Endothelial cell of umbilical vein (primary cell): Measurements from ENCODE around the gene CCDC15. TPM values are rescaled to one million over a fixed set of nuclear protein-coding genes. Genes with fewer than 3 reads are reported as not detected.

Experiments used
- BruUV-seq: library from RNA; stranded (reverse); fragments of 400-500 nt; replicated peaks from 2 replicates; lab custom pipeline; 2021; lab: Mats Ljungman, UMichigan
- CTCF ChIA-PET: fragments of 300-600, 350-600 bp; sonication (Branson Sonifier 250); formaldehyde crosslinking; loops from one replicate; lab custom pipeline; 2021; ENCODE audit warnings: antibody characterized with exemption, inconsistent platforms; lab: Charles Lee
- POLR2A ChIA-PET: fragments of 300-600, 350-600 bp; sonication (Branson Sonifier 250); formaldehyde crosslinking; loops from one replicate; lab custom pipeline; 2021; ENCODE audit warnings: antibody characterized with exemption, inconsistent platforms; lab: Charles Lee
- DNase-seq: peaks from one replicate; pipeline ENCODE4 v3.0.0-alpha.2; 2011; ENCODE audit warnings: low read depth, low spot score
- FAIRE-seq: peaks from 2 replicates; lab custom pipeline; 2011; peaks lifted over from hg19 to GRCh38; lab: Jason Lieb, UNC
- H2AFZ ChIP-seq: 2 replicates; pipeline ENCODE4 v1.6.0; 2012; ENCODE audit warnings: low read depth, low read length, control low read depth, inconsistent platforms
- H3K27ac ChIP-seq: 2 replicates; pipeline ENCODE4 v1.5.1; 2011; ENCODE audit warnings: low read depth, mild to moderate bottlenecking, control low read depth, low read length, moderate library complexity; ENCODE audit not compliant: insufficient read depth
- H3K27me3 ChIP-seq, 2 experiments: 2 replicates each; pipeline versions ENCODE4 v1.6.0 to v1.6.1; 2011; ENCODE audit warnings: low read length in 2 of 2, mixed read lengths in 1 of 2; ENCODE audit not compliant: control insufficient read depth in 2 of 2, insufficient read depth in 2 of 2
- H3K36me3 ChIP-seq, 2 experiments: 2 replicates in 1 of 2; 3 replicates in 1 of 2; pipeline ENCODE4 v1.5.1; 2011; ENCODE audit warnings: low read length in 2 of 2, mild to moderate bottlenecking in 1 of 2, moderate library complexity in 1 of 2; ENCODE audit not compliant: control insufficient read depth in 2 of 2, insufficient read depth in 2 of 2; ENCODE audit errors: extremely low read depth in 1 of 2
- H3K4me1 ChIP-seq: 3 replicates; pipeline ENCODE4 v1.5.1; 2011; ENCODE audit warnings: mild to moderate bottlenecking, low read length; ENCODE audit not compliant: control insufficient read depth, insufficient read depth; ENCODE audit errors: extremely low read depth
- H3K4me2 ChIP-seq: 2 replicates; pipeline ENCODE4 v1.6.1; 2011; ENCODE audit warnings: low read length, control low read depth, mixed read lengths; ENCODE audit not compliant: insufficient read depth
- H3K4me3 ChIP-seq, 3 experiments: fragments of 200-600 bp in 1 of 3; sonication (generic), shearing (Covaris generic) in 1 of 3; replicated peaks in 1 of 3; 2 replicates each; pipeline ENCODE4 v1.5.1; 2011 to 2016; ENCODE audit warnings: control low read depth in 3 of 3, low read length in 3 of 3, mild to moderate bottlenecking in 2 of 3, inconsistent platforms in 1 of 3, low read depth in 1 of 3, moderate library complexity in 1 of 3; ENCODE audit not compliant: insufficient read depth in 1 of 3
- H3K79me2 ChIP-seq: 2 replicates; pipeline ENCODE4 v1.6.0; 2012; ENCODE audit warnings: low read length, inconsistent platforms; ENCODE audit not compliant: control insufficient read depth, insufficient read depth
- H3K9ac ChIP-seq: replicated peaks from 2 replicates; pipeline ENCODE3; 2011; ENCODE audit warnings: low read length, control low read depth; ENCODE audit not compliant: insufficient read depth; ENCODE audit errors: extremely low read depth
- H3K9me1 ChIP-seq: replicated peaks from 3 replicates; pipeline ENCODE4 v1.6.0; 2011; ENCODE audit warnings: mild to moderate bottlenecking, low read length; ENCODE audit not compliant: control insufficient read depth, insufficient read depth; ENCODE audit errors: extremely low read depth
- H3K9me3 ChIP-seq: replicated peaks from 2 replicates; pipeline ENCODE4 v1.5.1; 2012; ENCODE audit warnings: low read length, inconsistent platforms; ENCODE audit not compliant: control insufficient read depth, insufficient read depth
- H4K20me1 ChIP-seq: replicated peaks from 2 replicates; pipeline ENCODE3; 2011; ENCODE audit warnings: mild to moderate bottlenecking, low read length; ENCODE audit not compliant: control insufficient read depth, insufficient read depth; ENCODE audit errors: extremely low read depth
- CTCF ChIP-seq, 2 donors: IDR thresholded peaks; 1 replicate in 1 of 2; 2 replicates in 1 of 2; pipeline ENCODE4 v1.5.1; 2011; ENCODE audit warnings: low read length in 2 of 2, mild to moderate bottlenecking in 2 of 2, moderate library complexity in 2 of 2, control low read depth in 1 of 2, inconsistent platforms in 1 of 2, low read depth in 1 of 2; ENCODE audit not compliant: insufficient read depth in 1 of 2; ENCODE audit errors: extremely low read depth in 1 of 2
- EZH2 ChIP-seq: IDR thresholded peaks from 2 replicates; pipeline ENCODE4 v1.6.1; 2012; ENCODE audit warnings: borderline replicate concordance, low read depth, mild to moderate bottlenecking, moderate library complexity, low read length, inconsistent platforms; ENCODE audit not compliant: severe bottlenecking
- FOS ChIP-seq: IDR thresholded peaks from 2 replicates; pipeline ENCODE4 v1.6.1; 2011; ENCODE audit warnings: mild to moderate bottlenecking, low read length, moderate library complexity, borderline replicate concordance; ENCODE audit not compliant: insufficient read depth
- JUN ChIP-seq: IDR thresholded peaks from 2 replicates; pipeline ENCODE4 v1.6.1; 2011; ENCODE audit warnings: borderline replicate concordance, low read depth; ENCODE audit not compliant: insufficient read length, insufficient read depth
- MAX ChIP-seq: IDR thresholded peaks from 2 replicates; pipeline ENCODE4 v1.6.1; 2011; ENCODE audit not compliant: insufficient read depth, insufficient read length
- POLR2A ChIP-seq: IDR thresholded peaks from 2 replicates; pipeline ENCODE4 v1.6.1; 2012; ENCODE audit warnings: low read depth, mild to moderate bottlenecking, control low read depth, low read length
- POLR2AphosphoS5 ChIP-seq: IDR thresholded peaks from 2 replicates; pipeline ENCODE4 v1.6.1; 2012; ENCODE audit warnings: low read depth, mild to moderate bottlenecking, control low read depth, low read length, moderate library complexity; ENCODE audit not compliant: insufficient read depth
- dilution Hi-C: fragments of 300-500 bp; cut with MboI; formaldehyde crosslinking; loops from one replicate; pipeline ENCODE4 v1.15.0; 2019; ENCODE audit warnings: low sequenced_read_pairs; ENCODE audit not compliant: extremely low pct_ligation_motif_present
- intact Hi-C: fragments of 100-400 bp; cut with micrococcal nuclease; formaldehyde crosslinking; loops from one replicate; pipeline ENCODE4 v1.10.0; 2022
- polyA plus RNA-seq, 4 experiments: library from polyadenylated mRNA; depleted of rRNA in 3 of 4; stranded (reverse) in 3 of 4; unstranded in 1 of 4; fragments of >200 nt; gene quantifications; 2 replicates each; pipeline versions ENCODE4 v1.2.1 to v1.2.3, GENCODE V29; 2011 to 2012; ENCODE audit warnings: missing spikeins in 1 of 4
- total RNA-seq: library from RNA; stranded (reverse); gene quantifications from 2 replicates; pipeline ENCODE4 v1.2.3, GENCODE V29; 2021

Gene CCDC15
- total and polyA plus RNA-seq, 2 donors (not counting 3 experiments of a cell fraction or from before 2014, with no cell fraction given) = 0.75 to 3.8 TPM

GRCh38 chr11:125071846-125072217, 117.8 kb downstream of the CCDC15 start:
- dilution Hi-C loops = no loop called here
- H2AFZ ChIP-seq = no peak overlapping the region
- H3K4me2 ChIP-seq = no peak overlapping the region
- peaks cover 8% of the 10 kb centered on the region for H3K4me1 ChIP-seq
- no peak overlapping the region for H3K9ac ChIP-seq
- intact Hi-C loops = no loop called here
- no peaks in the 10 kb centered on the region for H3K27me3 ChIP-seq
- TF ChIP-seq EZH2 (no peak), FOS (no peak), JUN (no peak), POLR2AphosphoS5 (no peak), POLR2A (no peak), CTCF (IDR thresholded peaks at IDR 0.05; ENCODE audit: extremely low read depth in 1 of 2, insufficient read depth in 1 of 2, low read depth in 1 of 2, low read length in 2 of 2) (no peak), MAX (no peak)
- FAIRE-seq (no peak), DNase-seq (no peak)
- H3K4me3 ChIP-seq = no peak overlapping the region
- no peaks in the 10 kb centered on the region for H3K36me3 ChIP-seq
- no peaks in the 10 kb centered on the region for H4K20me1 ChIP-seq
- H3K9me1 ChIP-seq = no peaks in the 10 kb centered on the region
- ChIA-PET POLR2A (no interaction called here), CTCF (no interaction called here)
- H3K79me2 ChIP-seq = no peaks in the 10 kb centered on the region
- no peak overlapping the region for H3K27ac ChIP-seq
- BruUV-seq = no TSS peak
- H3K9me3 ChIP-seq = no peaks in the 10 kb centered on the region
